Stimulated activated CD8-positive, alpha-beta memory T cell treated with anti-CD3 and anti-CD28 coated beads, Interleukin-4, amount 100 ng/mL, for 4 hours (primary cell): ENCODE data around the gene TOR1B.
"Not testable (repeated sequence)": the region's sequence is repeated elsewhere in the genome, so short reads cannot be mapped to it uniquely, and the experiment has no call there.

Experiments used
- DNase-seq, 2 donors: peaks; one replicate each; pipeline ENCODE4 v3.0.0-alpha.2; 2020; ENCODE audit warnings: low read depth in 2 of 2, low spot score in 1 of 2

Gene TOR1B, protein sequence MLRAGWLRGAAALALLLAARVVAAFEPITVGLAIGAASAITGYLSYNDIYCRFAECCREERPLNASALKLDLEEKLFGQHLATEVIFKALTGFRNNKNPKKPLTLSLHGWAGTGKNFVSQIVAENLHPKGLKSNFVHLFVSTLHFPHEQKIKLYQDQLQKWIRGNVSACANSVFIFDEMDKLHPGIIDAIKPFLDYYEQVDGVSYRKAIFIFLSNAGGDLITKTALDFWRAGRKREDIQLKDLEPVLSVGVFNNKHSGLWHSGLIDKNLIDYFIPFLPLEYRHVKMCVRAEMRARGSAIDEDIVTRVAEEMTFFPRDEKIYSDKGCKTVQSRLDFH

DNA sequence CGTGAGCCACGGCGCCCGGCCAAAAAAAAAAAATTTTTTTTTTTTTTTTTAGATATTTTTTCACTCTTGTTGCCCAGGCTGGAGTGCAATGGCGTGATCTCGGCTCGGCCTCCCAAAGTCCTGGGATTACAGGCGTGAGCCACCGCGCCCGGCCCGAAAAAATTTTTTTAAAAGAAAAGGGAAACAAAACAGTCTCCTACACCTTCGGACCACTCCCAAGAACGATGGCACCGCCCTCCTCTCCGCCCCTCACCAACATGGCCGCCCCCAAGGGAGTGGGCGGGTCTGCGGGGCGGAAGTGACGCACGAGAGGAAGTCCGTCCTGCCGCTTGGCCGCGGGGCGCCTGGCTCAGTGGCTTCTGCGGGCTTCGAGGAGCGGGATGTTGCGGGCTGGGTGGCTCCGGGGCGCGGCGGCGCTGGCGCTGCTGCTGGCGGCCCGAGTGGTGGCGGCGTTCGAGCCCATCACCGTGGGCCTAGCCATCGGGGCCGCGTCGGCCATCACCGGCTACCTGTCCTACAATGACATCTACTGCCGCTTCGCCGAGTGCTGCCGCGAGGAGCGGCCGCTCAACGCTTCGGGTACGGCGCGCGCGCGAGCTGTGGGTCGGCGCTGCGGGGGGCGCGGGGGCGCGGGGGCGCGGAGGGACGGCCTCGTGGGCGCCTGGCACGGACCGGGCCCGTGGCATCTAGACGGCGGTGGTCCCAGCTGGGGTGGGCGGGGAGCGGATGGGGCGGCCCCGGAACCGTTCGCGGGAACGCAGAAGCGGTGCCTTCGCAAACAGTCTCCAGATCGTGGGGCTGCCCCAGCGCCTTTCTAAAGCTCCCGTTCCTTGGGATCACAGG, at the start of gene TOR1B:
Gene TOR1B (plus strand): TSS at position 352 of the 843 bp plus-strand sequence. CDS start 29 bp downstream, at position 381.
- DNase-seq: peak; percentile 89 to 90

DNA sequence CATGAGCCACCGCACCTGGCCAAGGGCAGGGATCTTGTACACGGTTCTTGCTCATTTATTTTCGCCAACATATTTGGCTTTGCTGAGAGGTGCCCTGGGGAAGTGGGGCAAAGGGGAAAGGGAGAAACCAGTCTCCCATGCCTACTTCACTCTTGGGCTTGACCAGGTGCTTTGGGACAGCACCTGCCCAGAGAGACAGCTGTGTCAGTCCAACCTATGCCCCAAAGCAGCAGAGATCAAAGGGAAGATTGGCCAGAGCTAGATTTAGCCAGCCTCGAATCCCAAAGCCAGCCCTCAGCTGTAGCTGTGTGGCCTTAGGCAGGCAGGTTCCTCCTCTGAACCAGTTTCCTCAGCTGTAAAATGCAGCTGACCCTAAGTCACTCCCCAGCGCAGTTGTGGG, 47.8 kb upstream of the TOR1B start:
- no peak for DNase-seq

DNA sequence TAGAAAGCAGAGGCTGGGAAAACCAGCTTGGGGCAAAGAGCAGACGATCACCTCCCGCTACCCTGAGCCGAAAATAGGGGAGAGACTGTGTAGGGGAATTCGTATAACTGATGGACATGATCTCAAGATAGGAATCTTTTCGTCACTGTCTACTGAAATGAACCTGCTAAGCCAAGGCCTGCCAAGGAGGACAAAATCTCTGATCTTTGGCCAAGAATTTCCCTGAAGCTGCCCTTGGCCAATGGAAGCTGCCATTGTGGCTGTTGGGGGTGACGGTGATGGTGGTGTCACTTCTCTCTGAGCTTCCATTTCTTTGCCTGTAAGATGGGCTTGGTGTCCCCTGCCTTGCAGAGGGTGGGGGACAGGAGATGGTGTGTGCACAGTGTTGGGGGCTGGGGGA, 46.8 kb upstream of the TOR1B start:
- DNase-seq: no peak

DNA sequence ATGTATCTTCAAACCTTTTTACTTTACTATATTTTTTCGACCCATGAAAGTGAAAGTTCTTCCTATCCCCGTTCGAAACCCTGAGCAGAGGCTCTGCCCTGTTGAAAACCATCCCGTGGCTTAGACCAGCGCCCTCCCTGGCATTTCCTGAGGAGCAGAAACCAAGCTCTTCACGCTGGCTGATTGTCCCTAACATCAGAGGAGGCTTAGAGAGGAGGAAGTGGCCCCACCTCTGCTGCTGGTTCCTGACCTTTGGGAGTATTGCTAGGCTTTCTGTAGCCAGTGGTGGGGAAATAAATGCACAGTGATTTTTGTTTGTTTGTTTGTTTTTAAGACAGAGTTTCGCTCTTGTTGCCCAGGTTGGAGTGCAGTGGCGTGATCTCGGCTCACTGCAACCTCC, 45.9 kb upstream of the TOR1B start:
- no peak for DNase-seq

DNA sequence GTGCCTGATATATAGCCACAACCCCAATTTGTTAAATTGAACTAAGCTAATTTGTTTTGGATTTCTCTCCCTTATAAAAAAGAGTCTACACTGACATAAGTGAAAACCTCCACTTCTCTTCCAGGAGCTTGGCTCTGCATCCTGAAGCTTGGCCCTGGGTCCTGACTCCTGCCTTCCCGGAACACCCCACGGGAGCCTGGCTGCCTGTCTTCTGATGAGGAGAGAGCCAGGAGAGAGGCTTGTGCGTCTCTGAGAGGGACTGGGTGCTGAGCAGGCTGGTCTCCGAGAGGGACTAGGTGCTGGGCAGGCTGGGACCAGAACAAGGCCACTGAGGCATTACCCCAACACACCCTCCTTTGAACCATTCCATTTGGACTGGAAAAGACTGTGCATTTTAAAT, 43.7 kb upstream of the TOR1B start:
- DNase-seq: no peak

DNA sequence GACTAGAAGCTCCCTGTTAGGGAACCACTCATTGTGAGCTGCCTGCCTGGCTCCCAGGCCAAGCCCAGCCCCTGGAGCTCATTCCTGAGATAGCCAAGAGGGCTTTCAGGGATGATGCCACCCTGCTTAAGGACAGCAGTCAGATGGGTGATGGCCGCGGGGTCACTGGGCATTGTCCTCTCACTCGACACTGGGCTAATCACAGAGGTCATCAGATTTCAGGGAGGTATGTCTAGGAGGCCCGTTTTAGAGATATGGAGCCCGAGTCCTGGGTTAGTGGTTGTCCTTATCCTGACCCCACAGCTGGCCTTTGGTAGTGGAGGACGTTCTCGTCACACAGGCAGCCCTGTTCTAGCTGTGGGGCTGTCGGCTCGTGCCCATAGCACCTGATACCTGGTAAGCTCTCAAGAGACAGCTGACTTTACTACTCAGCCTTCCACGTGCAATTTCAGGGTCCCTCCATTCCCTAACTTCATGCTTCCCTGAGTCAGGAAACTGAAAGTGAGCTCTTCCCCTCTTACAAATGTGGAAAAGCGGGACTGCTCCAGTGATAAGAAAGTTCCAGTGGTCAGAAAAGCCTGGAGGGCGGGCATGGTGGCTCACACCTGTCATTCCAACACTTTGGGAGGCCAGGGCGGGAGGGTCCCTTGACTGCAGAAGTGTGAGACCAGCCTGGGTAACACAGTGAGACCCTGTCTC, 43.0 kb upstream of the TOR1B start:
- DNase-seq: no peak

DNA sequence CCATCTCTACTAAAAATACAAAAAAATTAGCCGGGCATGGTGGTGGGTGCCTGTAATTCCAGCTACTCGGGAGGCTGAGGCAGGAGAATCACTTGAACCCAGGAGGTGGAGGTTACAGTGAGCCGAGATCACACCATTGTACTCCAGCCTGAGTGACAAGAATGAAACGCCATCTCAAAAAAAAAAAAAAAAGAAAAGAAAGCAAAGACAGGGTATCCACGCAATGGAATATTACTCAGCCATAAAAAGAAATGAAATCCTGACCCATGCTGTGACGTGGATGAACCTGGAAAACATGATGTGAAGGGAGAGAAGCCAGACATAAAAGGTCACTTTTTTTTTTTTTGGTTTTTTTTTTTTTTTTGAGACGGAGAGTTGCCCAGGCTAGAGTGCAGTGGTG, 42.2 kb upstream of the TOR1B start:
- DNase-seq: not testable (repeated sequence)

DNA sequence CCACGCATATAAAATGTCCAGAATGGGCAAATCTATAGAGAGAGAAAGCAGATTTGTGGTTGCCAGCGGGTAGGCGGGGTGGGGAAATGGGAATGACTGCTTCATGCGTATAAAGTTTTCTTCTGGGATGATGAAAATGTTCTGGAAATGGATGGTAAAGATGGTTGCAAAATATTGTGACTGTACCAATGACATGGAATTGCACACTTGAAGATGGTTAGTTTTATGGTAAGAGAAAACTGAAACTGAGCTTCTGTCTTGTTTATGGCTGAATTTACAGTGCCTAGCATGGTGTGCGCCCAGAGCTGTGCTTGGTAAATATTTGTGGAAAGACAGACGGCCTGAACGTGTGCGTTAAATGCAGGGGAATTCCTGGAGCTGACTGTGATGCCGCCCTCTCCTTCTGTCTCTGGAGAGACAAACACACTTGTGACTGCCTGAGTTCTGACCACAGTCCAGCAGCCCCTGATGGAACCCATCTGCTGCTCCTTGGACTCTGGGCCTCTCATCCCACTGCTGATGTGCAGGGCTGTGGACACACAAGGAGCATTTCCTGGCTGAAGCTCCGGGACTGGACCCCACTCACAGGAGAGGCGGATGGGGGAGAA, 41.6 kb upstream of the TOR1B start:
- no peak for DNase-seq

DNA sequence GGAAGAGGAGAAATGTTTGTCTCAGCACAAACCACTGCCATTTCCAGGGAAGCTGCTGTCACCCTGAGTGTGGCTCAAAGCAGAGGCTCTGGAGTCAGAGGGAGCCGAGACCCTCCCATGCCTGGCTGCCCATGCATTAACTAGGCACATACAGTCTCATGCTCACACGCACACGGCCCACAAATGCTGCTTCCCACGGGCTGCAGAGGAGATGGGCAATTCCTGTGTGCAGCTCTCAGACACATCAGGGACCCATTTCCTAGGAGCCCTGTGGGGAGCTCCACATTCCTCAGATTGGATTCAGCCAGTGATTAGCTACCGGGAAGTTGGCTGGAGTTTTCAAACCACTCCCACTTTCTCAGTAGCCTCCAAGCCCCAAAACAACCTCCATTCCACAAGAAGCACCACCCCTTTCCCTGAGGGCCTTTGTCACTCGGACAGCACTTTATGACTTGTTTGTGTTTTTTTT, 41.0 kb upstream of the TOR1B start:
- no peak for DNase-seq

DNA sequence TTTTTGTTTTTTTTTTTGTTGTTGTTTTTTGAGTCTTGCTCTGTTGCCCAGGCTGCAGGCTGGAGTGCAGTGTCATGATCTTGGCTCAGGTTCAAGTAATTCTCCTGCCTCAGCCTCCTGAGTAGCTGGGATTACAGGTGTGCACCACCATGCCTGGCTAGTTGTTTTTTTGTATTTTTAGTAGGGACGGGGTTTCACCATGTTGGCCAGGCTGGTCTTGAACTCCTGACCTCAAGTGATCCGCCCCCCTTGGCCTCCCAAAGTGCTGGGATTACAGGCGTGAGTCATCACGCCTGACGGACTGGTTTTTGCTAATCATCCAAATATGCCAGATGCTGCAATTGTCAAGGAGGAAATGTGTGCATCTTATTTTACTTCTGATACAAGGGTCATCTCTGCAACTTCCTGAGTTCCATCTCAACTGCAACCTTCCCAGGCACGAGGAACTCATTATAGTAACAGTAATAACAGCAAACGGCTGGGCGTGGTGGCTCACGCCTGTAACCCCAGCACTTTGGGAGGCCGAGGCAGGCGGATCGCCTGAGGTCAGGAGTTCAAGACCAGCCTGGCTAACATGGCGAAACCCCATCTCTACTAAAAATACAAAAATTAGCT, 40.5 kb upstream of the TOR1B start:
- DNase-seq: not testable (repeated sequence)

DNA sequence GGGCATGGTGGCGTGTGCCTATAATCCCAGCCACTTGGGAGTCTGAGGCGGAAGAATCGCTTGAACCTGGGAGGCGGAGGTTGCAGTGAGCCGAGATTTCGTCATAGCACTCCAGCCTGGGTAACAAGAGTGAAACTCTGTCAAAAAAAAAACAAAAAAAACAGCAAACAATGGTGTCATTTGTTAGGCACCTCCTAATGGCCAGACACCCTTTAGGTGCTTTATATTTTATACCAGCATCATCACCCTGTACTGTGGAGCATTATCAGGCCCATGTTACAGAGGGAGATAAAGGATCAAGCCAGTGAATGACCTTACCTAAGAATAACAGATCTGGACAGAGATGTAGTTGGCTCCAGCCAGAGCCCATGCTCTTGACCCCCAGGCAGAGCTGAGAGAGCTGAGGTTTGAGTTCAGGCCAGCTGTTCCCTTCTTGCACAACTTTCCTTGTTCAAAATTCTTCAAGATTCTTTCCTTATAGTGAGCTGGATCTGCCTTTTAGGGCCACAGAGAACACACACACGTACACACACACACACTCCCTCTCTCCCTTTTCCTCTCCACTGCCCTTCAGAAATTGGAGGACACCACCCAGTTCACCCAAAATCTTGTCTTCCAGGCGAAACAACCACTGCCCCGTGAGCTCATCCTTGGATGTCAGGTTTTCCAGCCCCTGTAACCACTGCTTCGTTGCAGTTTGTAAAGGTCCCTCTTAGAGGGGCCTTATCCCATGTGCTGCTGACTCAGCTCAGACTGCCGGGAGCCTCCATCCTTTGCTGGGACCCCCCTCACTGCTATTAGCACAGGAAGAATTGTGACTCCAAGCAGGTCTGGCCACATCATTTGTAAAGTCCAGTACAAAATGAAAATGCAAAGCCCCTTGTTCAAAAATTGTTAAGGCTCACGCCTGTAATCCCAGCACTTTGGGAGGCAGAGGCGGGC, 39.7 kb upstream of the TOR1B start:
- DNase-seq: no peak

DNA sequence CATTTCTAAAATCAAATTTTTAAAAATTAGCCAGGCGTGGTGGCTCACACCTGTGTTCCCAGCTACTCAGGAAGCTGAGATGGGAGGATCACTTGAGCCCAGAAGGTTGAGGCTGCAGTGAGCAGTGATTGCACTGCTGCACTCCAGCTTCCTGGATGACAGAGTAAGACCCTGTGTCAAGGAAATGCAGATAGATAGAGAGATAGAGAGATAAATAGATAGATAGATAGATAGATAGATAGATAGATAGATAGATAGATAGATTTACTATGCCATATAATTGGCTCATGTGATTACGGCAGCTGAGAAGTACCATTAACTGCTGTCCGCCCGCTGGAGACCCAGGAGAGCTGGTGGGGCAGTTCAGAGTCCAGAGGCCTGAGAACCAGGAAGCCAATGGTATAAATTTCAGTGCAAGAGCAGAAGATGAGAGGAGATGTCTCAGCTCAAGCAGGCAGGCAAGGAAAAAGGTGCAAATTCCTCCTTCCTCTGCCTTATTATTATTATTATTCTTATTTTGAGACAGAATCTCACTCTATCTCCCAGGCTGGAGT, 37.1 kb upstream of the TOR1B start:
- DNase-seq: no peak

DNA sequence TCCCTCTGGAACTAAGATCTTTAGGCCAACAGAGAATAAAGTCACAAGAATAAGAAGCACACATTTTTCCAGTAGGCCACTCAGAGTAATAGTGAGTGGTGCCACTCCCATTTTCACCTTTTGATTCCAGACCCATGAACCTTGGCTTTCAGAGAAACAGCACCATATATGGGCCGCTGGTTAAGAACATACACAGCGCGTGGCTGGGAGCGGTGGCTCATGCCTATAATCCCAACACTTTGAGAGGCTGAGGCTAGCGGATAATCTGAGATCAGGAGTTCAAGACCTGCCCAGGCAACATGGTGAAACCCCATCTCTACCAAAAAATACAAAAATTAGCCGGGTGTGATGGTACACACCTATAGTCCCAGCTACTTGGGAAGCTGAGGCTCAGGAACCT, 34.5 kb upstream of the TOR1B start:
- DNase-seq: no peak

DNA sequence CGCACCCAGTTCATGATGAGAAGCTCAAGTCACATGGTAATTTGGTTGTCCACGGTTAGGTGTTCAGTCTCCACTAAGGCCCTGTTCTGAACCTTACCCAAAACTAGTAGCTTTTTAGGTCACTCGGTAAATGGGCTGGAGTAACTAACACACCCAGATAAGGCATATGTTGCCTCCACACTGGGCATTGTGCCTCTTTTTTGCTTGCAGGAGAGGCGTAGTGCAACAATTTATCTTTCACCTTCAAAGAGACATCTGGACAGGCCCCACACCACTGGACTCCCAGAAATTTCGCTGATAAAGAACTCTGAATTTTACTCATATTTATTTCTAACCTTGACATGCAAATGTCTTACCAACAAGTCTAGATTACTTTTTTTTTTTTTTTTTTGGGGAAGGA, 33.3 kb upstream of the TOR1B start:
- no peak for DNase-seq

DNA sequence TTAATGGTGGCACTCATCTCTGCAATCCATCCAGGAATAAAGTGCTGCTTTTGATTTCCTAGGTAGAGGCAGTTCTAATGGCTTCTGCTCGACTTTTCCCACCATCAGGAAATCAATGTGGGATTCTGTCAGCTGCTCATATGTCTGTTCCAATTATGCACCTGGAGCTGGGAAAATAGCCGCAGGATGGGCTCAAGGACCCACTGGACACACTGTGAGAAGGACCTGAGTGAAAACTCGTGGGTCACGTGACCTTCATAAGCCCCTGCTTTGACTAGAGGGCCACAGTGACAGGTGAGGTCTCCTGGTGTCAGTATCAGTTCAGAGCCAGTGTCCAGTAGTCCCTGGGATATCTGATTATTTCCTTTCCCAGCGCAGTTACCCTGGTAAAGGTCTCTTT, 32.2 kb upstream of the TOR1B start:
- no peak for DNase-seq

DNA sequence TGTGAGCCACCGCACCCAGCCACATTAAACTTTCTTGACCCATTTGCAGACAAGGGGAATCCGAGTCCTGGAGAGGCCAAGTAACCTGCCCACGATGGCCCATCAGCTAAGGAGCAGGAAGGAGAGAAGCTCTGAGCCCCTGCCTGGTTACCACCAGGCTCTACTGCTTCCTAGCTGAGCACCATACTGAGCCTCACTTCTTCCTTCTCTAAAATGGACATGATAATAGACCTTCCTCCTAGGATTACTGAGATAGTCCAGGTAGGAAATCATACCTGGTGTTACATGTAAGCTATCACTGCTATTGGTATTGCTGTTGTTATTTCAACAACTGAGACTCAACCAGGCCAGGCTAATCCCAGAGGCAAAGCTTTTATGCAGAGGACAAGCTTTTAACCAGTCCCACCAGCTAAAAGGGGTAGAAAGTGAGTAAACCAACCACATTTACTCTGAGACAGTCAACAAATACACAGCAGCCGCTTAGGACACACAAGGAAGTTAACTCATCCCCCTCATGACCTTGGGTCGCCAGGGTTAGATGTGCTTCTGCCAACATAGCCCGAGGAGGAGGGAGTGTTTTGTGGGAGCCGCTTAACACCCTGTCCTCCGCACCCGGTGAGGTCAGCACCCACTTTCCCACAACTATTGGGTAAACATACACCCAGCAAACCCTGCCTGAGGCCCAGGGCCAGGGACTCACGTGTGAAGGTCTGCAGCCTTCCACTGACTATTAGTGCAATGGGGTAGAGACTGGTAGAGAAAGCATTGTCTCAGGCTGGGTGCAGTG, 29.5 kb upstream of the TOR1B start:
- DNase-seq: peak in 1 of 2 donors; percentile 5

DNA sequence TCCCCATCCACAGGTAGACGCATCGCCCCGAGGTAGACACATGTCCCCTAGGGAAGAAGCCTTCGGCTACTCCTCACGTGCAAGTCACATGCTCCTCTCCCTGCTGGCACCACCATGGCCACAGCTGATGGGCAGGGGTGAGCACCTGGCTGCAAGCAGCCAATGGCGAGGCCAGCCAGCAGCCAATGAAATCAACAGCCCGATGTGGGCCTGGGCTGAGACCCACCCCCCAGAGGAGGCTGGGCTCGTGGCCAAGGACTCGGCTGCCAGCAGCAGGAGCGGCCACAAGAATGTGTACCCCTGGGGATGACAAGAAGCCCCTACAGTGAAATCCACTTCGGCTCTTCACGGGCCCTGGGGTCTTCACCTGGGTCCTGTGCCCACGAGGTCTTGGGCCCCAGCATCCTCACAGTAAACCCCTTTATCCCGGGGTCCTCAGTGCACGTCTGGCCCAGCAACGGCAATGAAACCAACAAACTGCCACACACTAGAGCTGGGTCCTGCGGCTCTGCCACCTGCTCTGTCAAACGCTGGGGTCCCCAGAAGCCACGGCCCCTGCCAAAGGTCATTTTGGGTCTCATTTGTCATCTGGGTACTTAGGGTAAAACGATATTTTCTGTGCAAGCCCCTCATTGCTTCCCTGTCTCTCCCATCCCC, 28.1 kb upstream of the TOR1B start:
- no peak for DNase-seq

DNA sequence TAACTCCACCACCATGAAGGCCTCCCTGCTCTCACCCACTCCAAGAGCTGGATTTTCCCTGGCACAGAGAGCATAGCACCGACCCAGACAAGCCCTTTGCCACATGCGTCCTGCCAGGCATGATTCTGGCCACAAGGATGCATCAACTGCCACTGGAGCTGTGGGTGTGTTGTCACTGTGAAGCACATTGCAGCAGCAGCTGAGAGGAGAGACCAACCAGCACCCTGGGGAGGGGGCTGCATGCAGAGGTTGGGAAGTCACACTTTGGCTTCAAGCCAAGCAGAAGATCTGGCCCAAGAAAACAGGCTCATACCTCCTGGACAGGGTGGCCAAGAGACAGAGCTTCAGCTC, 27.6 kb upstream of the TOR1B start:
- no peak for DNase-seq
